Measurements from ENCODE around the gene RABGAP1L. TPM values are rescaled to one million over a fixed set of nuclear protein-coding genes. Genes with fewer than 3 reads are reported as not detected.

RABGAP1L gene
- total and polyA plus RNA-seq, 10 of the 15 experiments (the other 5 are each of a cell fraction or from before 2014, with no cell fraction given), result 5.8 to 194 (median 113) TPM

DNA sequence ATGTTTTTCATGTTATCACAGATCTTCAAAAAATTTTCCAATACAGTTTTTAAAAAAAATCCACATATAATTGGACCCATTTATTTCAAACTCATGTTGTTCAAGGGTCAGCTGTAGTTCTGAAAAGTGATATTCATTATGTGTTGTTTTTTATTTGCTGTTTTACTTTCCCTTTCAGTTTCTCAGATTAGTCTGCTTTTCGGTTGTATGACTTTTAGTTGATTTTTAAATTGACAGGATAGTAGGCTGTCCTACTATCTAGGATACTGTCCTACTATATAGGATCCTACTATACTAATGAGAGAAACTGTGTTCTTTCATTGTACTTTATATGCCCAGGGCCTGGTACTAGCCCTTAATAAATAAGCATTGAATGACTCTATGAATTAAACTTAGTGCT is 254.9 kb downstream of the RABGAP1L start:
- Histone ChIP-seq H3K36me3 (ENCODE audit: control insufficient read depth in 2 of 2, insufficient read depth in 2 of 2, low read length in 1 of 2) (no peaks in the 10 kb centered on the region), H3K4me2 (ENCODE audit: control insufficient read depth, insufficient read depth) (no peak overlapping the region), H3K27me3 (replicated peaks in 1 of 2; ENCODE audit: control insufficient read depth in 2 of 2, insufficient read depth in 2 of 2, low read length in 1 of 2) (no peaks in the 10 kb centered on the region), H4K20me1 (ENCODE audit: control insufficient read depth, insufficient read depth) (no peaks in the 10 kb centered on the region), H3K9ac (ENCODE audit: control insufficient read depth, insufficient read depth, low read length) (no peak overlapping the region), H2AFZ (ENCODE audit: control insufficient read depth, low read depth, low read length) (peak overlapping the region; percentile 38), H3K79me2 (ENCODE audit: control insufficient read depth, insufficient read depth, low read length) (no peaks in the 10 kb centered on the region; the same call in 1 of the 2 replicates), H3K9me3 (replicated peaks; ENCODE audit: control insufficient read depth, insufficient read depth, low read length) (no peaks in the 10 kb centered on the region; the same call in 2 of the 3 replicates), H3K4me3 (no peak overlapping the region), H3K27ac (ENCODE audit: control insufficient read depth, insufficient read depth) (no peak overlapping the region), H3K4me1 (ENCODE audit: control insufficient read depth, insufficient read depth, low read length) (no peaks in the 10 kb centered on the region)
- TF ChIP-seq, protein P1, sequence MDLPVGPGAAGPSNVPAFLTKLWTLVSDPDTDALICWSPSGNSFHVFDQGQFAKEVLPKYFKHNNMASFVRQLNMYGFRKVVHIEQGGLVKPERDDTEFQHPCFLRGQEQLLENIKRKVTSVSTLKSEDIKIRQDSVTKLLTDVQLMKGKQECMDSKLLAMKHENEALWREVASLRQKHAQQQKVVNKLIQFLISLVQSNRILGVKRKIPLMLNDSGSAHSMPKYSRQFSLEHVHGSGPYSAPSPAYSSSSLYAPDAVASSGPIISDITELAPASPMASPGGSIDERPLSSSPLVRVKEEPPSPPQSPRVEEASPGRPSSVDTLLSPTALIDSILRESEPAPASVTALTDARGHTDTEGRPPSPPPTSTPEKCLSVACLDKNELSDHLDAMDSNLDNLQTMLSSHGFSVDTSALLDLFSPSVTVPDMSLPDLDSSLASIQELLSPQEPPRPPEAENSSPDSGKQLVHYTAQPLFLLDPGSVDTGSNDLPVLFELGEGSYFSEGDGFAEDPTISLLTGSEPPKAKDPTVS (IDR thresholded peaks at IDR 0.05; ENCODE audit: low read depth, low read length), result no peak
- TF ChIP-seq MXI1 (IDR thresholded peaks at IDR 0.05; ENCODE audit: low read depth, low read length) (no peak), SMAD5 (IDR thresholded peaks at IDR 0.05; ENCODE audit: low read depth) (no peak), CEBPB (IDR thresholded peaks at IDR 0.05; ENCODE audit: borderline replicate concordance in 1 of 2, low read depth in 2 of 2, low read length in 2 of 2) (no peak), SUPT20H (IDR thresholded peaks at IDR 0.05; ENCODE audit: borderline replicate concordance, control insufficient read depth, low read depth, low read length) (no peak), RELA (IDR thresholded peaks at IDR 0.05; ENCODE audit: borderline replicate concordance, partially characterized antibody) (no peak), HDGF (IDR thresholded peaks at IDR 0.05) (no peak), STAT3 (IDR thresholded peaks at IDR 0.05; ENCODE audit: low read depth, low read length) (no peak), HDAC2 (IDR thresholded peaks at IDR 0.05) (no peak), BCL11A (IDR thresholded peaks at IDR 0.05; ENCODE audit: low read depth, low read length) (no peak), TCF7 (IDR thresholded peaks at IDR 0.05; ENCODE audit: borderline replicate concordance) (no peak)
- TF ChIP-seq, protein P2, sequence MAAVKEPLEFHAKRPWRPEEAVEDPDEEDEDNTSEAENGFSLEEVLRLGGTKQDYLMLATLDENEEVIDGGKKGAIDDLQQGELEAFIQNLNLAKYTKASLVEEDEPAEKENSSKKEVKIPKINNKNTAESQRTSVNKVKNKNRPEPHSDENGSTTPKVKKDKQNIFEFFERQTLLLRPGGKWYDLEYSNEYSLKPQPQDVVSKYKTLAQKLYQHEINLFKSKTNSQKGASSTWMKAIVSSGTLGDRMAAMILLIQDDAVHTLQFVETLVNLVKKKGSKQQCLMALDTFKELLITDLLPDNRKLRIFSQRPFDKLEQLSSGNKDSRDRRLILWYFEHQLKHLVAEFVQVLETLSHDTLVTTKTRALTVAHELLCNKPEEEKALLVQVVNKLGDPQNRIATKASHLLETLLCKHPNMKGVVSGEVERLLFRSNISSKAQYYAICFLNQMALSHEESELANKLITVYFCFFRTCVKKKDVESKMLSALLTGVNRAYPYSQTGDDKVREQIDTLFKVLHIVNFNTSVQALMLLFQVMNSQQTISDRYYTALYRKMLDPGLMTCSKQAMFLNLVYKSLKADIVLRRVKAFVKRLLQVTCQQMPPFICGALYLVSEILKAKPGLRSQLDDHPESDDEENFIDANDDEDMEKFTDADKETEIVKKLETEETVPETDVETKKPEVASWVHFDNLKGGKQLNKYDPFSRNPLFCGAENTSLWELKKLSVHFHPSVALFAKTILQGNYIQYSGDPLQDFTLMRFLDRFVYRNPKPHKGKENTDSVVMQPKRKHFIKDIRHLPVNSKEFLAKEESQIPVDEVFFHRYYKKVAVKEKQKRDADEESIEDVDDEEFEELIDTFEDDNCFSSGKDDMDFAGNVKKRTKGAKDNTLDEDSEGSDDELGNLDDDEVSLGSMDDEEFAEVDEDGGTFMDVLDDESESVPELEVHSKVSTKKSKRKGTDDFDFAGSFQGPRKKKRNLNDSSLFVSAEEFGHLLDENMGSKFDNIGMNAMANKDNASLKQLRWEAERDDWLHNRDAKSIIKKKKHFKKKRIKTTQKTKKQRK (IDR thresholded peaks at IDR 0.05; ENCODE audit: low read depth, low read length), result no peak
- TF ChIP-seq, protein P3, sequence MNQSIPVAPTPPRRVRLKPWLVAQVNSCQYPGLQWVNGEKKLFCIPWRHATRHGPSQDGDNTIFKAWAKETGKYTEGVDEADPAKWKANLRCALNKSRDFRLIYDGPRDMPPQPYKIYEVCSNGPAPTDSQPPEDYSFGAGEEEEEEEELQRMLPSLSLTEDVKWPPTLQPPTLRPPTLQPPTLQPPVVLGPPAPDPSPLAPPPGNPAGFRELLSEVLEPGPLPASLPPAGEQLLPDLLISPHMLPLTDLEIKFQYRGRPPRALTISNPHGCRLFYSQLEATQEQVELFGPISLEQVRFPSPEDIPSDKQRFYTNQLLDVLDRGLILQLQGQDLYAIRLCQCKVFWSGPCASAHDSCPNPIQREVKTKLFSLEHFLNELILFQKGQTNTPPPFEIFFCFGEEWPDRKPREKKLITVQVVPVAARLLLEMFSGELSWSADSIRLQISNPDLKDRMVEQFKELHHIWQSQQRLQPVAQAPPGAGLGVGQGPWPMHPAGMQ (IDR thresholded peaks at IDR 0.05; ENCODE audit: borderline replicate concordance), result no peak
- TF ChIP-seq, protein P4, sequence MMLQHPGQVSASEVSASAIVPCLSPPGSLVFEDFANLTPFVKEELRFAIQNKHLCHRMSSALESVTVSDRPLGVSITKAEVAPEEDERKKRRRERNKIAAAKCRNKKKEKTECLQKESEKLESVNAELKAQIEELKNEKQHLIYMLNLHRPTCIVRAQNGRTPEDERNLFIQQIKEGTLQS (IDR thresholded peaks at IDR 0.05; ENCODE audit: borderline replicate concordance, extremely low read depth, low read depth, low read length), result no peak
- no TSS peak for BruUV-seq (replicated peaks)
- CTCF ChIA-PET, result interaction anchor here (0.5 to 1.6 kb wide), 3 partner anchors 15 to 314 kb away, joined by 3 to 5 read pairs (median 3); no protein-coding TSS in a partner anchor
- POLR2A ChIA-PET, result no interaction called here
- SMC1A ChIA-PET (ENCODE audit: uncharacterized antibody, unreplicated experiment), result interaction anchor here (1.0 to 1.2 kb wide), 2 partner anchors 9 to 10 kb away, joined by 3 to 4 read pairs; no protein-coding TSS in a partner anchor
- DNase-seq (ENCODE audit: low read depth, low spot score) (no peak), ATAC-seq (peak; percentile 72), FAIRE-seq (no peak)
- in situ Hi-C loops (cut with MboI), result no loop called here
- WGBS (ENCODE audit: insufficient coverage, insufficient replicate concordance, low lambda C conversion rate, missing lambda C conversion rate), result 0% methylated on average over 1 of the region's 1 CpG
- RAD21 ChIA-PET (ENCODE audit: unreplicated experiment), result interaction anchor here (1.2 to 1.6 kb wide), 2 partner anchors 152 kb away, joined by 5 to 6 read pairs; no protein-coding TSS in a partner anchor
- intact Hi-C loops (cut with micrococcal nuclease; ENCODE audit: unreplicated experiment), result loop anchor here (10.0 kb wide), 1 partner anchor 311 kb away; no protein-coding TSS in a partner anchor

All from GM12878 (cell line).